ENCODE measurements around the gene PTGFRN.
"Not testable (repeated sequence)": the region's sequence is repeated elsewhere in the genome, so short reads cannot be mapped to it uniquely, and the experiment has no call there.

The PTGFRN gene

DNA sequence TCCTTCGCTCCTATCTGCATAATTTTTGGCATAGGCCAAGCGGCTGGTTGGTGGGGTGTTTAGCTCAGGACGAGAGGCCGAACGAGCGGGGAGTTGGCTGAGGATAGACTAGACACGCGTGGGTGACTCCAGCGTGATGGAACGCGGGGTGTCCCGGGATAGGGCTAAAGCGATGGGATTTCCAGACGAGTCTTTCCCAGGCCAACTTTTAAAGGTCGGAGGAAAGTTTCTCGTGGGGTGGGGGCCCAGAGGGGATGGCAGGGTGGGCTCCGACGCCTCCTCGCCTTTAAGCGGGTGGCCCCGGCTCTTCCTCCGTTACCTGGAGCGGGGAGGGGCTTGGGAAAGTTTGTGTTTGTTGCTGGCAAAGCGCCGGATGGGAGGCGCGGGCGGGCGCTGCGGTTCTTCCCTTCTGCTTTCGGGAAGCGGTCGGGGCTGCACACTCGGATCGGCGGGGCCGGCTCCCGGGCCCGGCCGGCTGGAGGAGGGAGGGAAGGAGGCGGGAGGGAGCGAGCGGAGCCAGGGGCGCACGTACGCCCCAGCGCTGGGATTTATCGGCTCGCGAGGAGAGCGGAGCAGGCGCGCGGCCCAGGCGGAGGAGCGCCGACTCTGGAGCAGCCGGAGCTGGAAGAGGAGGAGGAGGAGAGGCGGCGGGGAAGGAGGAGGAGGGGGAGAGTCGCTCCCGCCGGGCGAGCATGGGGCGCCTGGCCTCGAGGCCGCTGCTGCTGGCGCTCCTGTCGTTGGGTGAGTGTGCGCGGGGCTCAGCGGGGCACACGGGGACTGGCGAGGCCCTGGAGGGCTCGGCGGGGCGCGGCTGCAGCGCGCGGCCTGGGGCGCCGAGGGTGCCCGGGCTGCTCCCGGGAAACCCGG is at the start of gene PTGFRN:
PTGFRN (plus strand) TSS at position 405 of the 867 bp plus-strand sequence; CDS start at position 693, 288 bp downstream.
- no peak for DNase-seq

- DNase-seq: not testable (repeated sequence)
Measured at GRCh38 chr1:116860167-116860566, 49.5 kb upstream of the PTGFRN start.

DNA sequence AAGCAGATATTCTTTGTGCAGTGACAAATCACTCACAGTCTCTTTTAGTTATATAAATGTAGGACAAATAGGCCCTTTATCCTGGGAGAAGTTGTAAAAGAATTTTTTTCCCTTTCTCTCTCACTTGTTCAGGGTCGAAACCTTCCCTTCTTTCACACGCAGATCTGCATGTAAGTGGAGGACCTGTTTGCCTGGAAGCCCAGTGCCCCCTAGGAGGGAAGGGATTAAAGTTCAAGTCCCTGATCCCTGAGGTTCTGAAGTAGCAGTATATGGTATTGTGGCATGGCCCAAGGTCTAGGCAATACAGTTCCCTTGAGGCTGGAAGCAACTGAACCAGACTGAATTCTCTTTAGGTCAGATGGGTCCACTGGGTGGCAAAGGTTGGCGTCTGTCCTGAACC is 48.6 kb upstream of the PTGFRN start:
- DNase-seq: no peak

DNA sequence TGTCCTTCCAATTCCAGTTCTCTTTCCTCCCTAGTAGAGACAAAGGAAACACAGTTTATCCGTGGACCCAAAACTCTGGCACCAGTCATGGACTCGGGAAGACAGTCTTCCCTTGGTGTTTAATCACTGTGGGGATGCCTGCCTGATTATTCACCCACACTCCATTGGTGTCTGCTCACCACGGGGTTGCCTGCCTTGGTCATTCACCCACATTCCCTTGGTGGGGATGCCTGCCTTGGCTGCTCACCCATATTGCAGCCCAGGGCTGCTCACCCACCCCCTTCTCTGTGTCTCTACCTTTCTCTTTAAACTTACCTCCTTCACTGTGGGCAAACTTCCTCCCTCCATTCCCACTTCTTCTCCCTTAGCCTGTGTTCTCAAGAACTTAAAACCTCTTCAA is 46.7 kb upstream of the PTGFRN start:
- not testable (repeated sequence) for DNase-seq

GRCh38 chr1:116866478-116866877 is 43.2 kb upstream of the PTGFRN start:
- not testable (repeated sequence) for DNase-seq

- DNase-seq: no peak
Measured at GRCh38 chr1:116868385-116868784, 41.3 kb upstream of the PTGFRN start.

DNA sequence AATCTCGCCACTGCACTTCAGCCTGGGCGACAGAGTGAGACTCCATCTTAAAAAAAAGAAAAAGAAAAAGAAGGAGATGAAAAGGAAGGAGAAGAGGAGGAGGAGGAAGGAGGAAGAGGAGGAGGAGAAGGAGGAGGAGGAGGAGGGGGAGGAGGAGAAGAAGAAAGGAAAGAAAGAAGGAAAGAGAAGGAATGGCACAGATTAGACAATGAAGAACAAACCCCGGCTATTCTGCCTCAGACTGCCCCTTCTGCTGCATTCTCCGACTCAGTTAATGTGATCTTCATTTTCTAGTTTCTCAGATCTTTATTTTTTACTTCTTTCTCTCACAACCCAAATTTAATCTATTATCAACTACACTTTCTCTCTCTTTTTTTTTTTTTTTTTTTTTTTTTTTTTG is 40.1 kb upstream of the PTGFRN start:
- no peak for DNase-seq

GRCh38 chr1:116870300-116870699 is 39.4 kb upstream of the PTGFRN start:
- no peak for DNase-seq

DNA sequence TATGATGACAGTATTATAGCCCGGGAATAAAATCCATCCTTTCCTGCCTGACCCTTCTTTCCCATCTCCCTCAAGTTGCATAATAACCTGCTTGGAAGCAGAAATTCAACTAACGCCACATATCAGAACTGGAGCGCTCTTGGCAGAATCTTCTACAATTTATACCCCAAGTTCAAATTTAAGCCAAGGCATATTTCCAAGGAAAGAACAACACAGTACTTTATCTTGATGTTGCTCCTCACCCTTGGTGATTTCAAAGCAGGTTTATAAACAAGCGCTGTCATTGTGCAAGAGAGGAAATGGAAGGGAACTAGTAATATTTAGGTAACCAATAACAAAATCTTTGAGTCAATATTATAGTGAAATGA is 38.0 kb upstream of the PTGFRN start:
- DNase-seq: no peak

DNA sequence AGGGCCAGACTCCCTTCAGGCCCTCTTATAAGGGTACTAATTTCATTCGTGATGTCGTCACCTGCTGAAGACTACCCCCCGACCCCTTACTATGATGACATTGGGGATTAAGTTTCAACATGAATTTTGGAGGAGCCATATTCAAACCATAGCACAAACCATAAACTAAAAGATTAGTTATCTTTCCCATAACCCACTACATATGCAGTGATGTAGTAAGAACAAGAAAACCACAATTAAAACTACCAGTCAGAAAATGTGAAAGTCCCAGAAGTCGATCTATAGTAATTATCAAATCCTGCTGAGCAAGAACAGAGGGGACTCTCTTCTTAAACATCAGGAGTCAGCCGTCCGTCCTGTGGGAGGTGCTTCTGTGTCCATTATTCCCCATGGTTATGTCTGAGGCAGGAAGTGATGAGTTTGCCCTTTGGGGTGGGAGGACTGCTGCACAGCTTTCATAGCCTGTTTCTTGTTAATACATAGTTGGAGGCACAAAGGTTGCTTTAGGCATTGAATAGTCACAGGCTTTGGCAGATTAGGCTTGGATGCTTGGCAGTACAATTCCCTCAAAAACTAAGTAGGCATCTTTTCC is 35.9 kb upstream of the PTGFRN start:
- no peak for DNase-seq

DNA sequence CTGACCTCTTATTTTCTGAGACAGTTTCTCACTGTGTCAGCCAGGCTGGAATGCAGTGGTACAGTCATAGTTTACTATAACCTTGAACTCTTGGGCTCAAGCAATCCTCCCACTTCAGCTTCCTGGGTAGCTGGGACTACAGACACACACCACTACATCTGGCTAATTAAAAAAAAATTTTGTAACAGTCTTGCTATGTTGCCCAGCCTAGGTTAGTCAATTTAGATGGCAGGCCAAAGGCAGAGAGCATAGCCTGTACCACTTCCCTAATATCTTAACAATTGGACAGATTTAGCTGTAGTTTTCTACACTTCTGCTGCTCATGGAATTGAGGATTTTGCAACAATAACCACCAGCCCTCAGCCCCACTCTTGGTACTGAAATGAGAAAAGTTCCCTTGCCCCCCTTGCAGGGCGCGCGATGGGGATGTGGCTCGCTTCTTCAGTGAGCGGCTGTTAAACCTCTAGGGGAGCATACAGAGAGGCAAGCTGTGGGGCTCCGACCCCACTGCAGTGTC is 34.9 kb upstream of the PTGFRN start:
- DNase-seq: no peak

DNA sequence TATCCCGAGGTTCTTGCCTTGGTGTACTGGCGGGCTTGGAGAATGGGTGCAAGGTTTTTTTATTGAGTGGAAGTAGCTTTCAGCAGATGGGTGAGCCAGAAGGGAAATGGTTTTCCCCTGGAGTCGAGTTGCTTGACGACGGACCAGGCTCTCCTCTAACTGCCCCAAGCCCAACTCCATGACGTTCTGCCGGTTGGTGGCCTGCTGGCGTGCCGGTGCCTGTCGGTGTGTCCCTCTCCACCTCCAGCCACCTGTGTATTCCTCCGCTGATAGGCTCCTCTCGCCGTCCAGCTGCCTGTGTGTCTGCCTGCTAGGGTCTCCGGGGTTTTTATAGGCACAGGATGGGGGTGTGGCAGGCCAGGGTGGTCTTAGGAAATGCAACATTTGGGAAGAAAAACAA is 34.3 kb upstream of the PTGFRN start:
- DNase-seq: no peak

DNA sequence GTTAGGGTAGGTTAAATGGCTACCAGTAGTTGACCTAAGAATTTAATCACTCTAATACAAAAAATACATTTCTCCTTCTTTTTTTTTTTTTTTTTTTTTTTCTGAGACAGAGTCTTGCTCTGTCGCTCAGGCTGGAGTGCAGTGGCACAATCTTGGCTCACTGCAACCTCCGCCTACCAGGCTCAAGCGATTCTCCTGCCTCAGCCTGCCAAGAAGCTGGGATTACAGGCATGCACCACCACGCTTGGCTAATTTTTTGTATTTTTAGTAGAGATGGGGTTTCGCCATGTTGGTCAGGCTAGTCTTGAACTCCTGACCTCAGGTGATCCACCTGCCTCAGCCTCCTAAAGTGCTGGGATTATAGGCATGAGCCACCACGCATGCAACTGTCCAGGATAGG is 33.8 kb upstream of the PTGFRN start:
- not testable (repeated sequence) for DNase-seq

GRCh38 chr1:116877141-116877818 is 32.4 kb upstream of the PTGFRN start:
- DNase-seq: no peak

- DNase-seq: peak; percentile 40
Measured at GRCh38 chr1:116878804-116879477, 30.8 kb upstream of the PTGFRN start.

DNA sequence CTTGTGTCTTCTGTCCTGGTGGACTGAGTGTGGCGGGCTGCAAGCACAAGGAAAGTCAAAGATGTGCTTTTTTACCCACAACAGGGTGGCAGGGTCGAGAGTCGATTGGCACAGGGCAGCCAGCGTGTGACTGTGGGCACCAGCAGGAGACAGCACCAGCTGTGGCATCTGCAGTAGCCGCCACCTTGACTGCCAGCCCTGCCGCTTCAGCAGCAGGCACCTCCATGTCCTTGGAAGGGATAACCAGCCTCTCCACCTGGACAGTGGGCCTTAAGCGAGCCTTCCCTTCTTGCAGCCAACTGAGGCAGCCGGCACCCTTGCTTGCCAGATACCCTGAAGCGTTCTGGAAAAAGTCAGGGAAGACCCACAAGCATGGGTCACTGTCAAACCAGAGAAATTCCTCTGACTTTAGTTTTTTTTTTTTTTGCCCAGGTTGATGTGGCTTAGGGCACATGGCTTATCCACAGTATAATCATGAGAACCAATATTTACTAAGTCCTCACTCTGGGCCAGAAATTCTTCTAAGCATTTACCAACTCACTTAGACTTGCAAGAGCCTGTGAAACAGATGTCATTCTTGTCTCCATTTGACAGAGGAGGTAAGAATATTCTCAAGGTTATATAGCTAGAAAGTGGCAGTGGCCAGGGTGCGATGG is 30.1 kb upstream of the PTGFRN start:
- DNase-seq: no peak

GRCh38 chr1:116880917-116881316 is 28.8 kb upstream of the PTGFRN start:
- DNase-seq: no peak

- peak; percentile 18 for DNase-seq
Measured at GRCh38 chr1:116881879-116882520, 27.7 kb upstream of the PTGFRN start.

- no peak for DNase-seq
Measured at GRCh38 chr1:116882866-116883265, 26.9 kb upstream of the PTGFRN start.

DNA sequence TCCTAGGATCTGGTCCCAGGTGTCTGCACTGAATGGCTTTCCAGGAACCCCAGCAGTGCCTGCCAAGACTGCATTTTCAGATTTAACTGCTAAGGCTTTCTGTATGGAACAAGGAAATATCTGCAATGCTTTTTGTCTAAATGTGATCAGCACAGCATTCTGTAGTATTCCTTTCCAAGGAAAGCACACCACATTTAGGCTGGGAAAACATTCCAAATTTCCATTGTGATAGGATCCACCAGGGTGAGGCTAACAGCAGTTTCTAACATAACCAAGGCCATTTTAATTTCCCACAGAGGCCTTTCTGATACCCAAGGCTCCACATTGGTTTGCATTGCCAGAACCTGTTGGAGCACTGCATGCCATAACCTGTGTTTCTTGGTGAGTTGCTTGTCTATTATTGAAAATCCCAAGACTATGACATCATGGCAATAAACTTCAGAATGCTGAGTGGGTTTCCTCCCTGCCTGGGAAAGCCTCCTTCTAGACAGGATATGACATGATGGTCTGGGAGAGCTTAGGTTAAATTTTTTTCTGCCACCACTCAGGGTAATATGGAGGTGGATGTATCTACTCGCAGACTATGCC is 23.3 kb upstream of the PTGFRN start:
- DNase-seq: no peak

DNA sequence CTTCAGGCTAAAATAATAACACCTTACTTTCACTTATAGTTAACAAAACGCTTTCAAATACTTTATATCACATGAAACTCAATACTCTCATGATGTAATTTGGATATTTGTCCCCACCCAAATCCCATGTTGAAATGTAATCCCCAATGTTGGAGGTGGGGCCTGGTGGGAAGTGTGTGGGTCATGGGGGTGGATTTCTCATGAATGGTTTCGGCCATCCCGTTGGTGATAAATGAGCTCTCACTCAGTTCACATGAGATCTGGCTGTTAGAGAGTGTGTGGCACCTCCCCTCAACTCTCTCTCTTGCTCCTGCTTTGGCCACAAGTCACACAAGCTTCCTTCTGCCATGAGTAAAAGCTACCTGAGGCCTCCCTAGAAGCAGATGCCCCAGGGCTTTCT is 22.5 kb upstream of the PTGFRN start:
- no peak for DNase-seq

GRCh38 chr1:116889380-116889779 is 20.3 kb upstream of the PTGFRN start:
- DNase-seq: no peak
